ENCODE data around the gene CGNL1. TPM values are rescaled to one million over a fixed set of nuclear protein-coding genes. Genes with fewer than 3 reads are reported as not detected.

CGNL1 gene
- total RNA-seq, 1 donor from 2014 or later, result 7.1 TPM

DNA sequence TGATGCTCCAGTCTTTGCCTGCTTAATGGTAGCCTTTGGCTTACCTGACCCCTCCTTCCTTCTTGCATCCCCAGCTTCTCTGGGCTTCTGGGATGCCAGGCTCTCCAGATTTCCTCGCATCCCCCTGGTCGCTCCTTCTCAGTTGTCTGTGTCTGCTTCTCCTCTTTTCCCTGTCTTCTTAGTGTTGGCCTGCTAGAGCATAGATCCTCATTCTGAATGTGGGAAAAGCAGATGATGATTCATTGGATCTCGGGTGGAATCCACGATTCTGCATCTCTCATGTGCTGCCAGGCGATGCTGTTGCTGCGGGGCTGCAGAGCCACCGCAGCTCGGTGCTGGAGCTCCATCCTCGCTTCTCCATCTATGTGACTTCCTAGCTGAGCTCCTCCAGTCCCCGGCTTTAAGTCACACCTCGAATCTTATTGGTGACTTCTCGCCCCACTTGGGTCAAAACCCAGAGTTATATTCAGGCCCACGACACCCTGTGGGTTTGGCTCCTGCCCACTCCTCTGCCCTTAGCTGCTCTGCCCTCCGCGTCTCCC lies 47.4 kb downstream of the CGNL1 start:
- no peak for DNase-seq (ENCODE audit: low spot score)
- Mint-ChIP-seq H3K36me3 (ENCODE audit: low read depth) (peaks cover 1% of the 10 kb centered on the region), H3K27me3 (ENCODE audit: low read depth) (no peaks in the 10 kb centered on the region), H3K4me3 (ENCODE audit: unreplicated experiment) (no peak overlapping the region), H3K27ac (ENCODE audit: unreplicated experiment) (no peak overlapping the region), H3K9me3 (ENCODE audit: low read depth) (peaks cover 4% of the 10 kb centered on the region), H3K4me1 (ENCODE audit: low read depth) (peaks cover 52% of the 10 kb centered on the region)
- TF ChIP-seq, protein P1, sequence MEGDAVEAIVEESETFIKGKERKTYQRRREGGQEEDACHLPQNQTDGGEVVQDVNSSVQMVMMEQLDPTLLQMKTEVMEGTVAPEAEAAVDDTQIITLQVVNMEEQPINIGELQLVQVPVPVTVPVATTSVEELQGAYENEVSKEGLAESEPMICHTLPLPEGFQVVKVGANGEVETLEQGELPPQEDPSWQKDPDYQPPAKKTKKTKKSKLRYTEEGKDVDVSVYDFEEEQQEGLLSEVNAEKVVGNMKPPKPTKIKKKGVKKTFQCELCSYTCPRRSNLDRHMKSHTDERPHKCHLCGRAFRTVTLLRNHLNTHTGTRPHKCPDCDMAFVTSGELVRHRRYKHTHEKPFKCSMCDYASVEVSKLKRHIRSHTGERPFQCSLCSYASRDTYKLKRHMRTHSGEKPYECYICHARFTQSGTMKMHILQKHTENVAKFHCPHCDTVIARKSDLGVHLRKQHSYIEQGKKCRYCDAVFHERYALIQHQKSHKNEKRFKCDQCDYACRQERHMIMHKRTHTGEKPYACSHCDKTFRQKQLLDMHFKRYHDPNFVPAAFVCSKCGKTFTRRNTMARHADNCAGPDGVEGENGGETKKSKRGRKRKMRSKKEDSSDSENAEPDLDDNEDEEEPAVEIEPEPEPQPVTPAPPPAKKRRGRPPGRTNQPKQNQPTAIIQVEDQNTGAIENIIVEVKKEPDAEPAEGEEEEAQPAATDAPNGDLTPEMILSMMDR (IDR thresholded peaks at IDR 0.05), result no peak

DNA sequence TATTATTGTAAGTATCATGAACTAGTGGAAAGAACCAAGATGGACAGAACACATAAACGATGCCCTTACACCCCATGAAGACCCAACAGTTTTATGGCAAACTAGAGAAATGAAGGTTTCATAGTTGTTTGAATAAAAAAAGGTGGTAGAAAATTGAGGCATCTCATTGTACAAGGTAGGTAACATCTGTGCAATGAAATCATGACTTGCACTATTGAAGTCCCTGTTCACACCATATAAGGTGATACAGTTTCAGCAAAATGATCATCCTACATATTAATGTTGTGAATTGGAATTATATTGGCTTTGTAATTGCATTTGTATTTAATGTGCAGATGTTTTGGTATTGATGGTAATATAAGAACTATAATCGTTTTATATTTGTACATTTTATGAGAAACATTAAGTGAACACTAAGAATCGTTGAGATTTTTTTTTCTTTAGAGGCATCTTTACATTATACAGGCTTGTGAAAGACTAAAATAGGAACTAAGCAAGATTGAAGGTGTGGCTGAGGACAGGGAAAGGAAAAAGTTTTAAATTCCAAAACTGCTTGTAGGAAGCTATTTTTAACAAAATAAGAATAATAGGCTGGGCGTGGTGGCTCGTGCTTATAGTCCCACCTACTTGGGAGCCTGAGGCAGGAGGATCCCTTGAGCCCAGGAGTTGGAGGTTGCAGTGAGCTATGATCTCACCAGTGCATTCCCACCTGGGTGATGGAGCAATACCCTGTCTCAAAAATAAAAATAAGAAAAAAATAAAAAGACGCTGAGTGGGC lies 48.5 kb downstream of the CGNL1 start:
- no peak overlapping the region for H3K27ac Mint-ChIP-seq (ENCODE audit: unreplicated experiment)
- DNase-seq (ENCODE audit: low spot score), result no peak
- peaks cover 62% of the 10 kb centered on the region for H3K4me1 Mint-ChIP-seq (ENCODE audit: low read depth)
- peaks cover 4% of the 10 kb centered on the region for H3K9me3 Mint-ChIP-seq (ENCODE audit: low read depth)
- no peak overlapping the region for H3K4me3 Mint-ChIP-seq (ENCODE audit: unreplicated experiment)
- no peaks in the 10 kb centered on the region for H3K27me3 Mint-ChIP-seq (ENCODE audit: low read depth)
- TF ChIP-seq, protein P1 (IDR thresholded peaks at IDR 0.05), result no peak
- peaks cover 1% of the 10 kb centered on the region for H3K36me3 Mint-ChIP-seq (ENCODE audit: low read depth)

DNA sequence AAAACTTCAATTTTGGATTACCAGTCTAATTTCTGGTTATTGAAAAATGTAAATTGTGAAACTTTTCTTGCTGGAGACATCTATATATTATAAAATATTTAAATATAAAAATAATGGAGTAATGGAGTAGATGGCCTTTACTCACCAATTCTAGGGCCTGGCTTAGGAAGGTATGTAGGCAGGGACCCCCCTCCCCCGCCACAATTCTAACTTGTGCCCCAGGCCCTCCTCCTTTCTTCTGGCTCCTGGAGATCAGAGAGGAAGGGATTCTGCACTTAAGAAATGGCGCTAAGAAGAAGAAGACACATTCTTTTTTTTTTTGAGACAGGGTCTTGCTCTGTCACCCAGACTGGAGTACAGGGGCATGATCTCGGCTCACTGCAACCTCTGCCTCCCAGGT lies 49.5 kb downstream of the CGNL1 start:
- Mint-ChIP-seq H3K9me3 (ENCODE audit: low read depth) (no peaks in the 10 kb centered on the region), H3K4me3 (ENCODE audit: unreplicated experiment) (no peak overlapping the region), H3K4me1 (ENCODE audit: low read depth) (peaks cover 67% of the 10 kb centered on the region), H3K27me3 (ENCODE audit: low read depth) (no peaks in the 10 kb centered on the region), H3K27ac (ENCODE audit: unreplicated experiment) (no peak overlapping the region), H3K36me3 (ENCODE audit: low read depth) (peaks cover 1% of the 10 kb centered on the region)
- DNase-seq (ENCODE audit: low spot score), result no peak
- TF ChIP-seq, protein P1 (IDR thresholded peaks at IDR 0.05), result no peak

DNA sequence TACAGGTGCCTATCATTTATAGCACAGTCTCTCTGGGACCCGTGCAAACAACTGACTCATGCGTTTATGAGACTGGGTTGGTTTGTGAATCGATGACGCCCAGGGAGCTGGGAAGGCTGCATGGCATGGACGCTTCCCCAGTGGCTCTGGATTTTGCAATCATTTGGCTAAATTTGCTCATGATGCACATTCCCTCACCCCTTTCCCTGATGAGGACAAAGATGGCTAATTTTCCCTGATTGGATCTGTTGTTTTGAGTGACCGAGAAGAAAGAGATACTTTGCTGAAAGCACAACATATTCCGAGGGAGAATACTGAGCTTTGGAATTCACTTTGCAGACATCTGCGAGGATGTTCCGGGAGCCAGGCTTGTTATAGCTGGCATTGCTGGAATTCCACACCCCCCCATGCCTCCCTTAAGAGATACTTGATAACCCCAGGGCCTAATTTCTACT lies 51.1 kb downstream of the CGNL1 start:
- peaks cover 1% of the 10 kb centered on the region for H3K36me3 Mint-ChIP-seq (ENCODE audit: low read depth)
- no peaks in the 10 kb centered on the region for H3K9me3 Mint-ChIP-seq (ENCODE audit: low read depth)
- TF ChIP-seq, protein P1 (IDR thresholded peaks at IDR 0.05), result no peak
- H3K4me1 Mint-ChIP-seq (ENCODE audit: low read depth), result peaks cover 62% of the 10 kb centered on the region
- peak overlapping the region; percentile 60 for H3K4me3 Mint-ChIP-seq (ENCODE audit: unreplicated experiment)
- H3K27me3 Mint-ChIP-seq (ENCODE audit: low read depth), result no peaks in the 10 kb centered on the region
- peak overlapping the region; percentile 86 for H3K27ac Mint-ChIP-seq (ENCODE audit: unreplicated experiment)
- DNase-seq (ENCODE audit: low spot score), result no peak

DNA sequence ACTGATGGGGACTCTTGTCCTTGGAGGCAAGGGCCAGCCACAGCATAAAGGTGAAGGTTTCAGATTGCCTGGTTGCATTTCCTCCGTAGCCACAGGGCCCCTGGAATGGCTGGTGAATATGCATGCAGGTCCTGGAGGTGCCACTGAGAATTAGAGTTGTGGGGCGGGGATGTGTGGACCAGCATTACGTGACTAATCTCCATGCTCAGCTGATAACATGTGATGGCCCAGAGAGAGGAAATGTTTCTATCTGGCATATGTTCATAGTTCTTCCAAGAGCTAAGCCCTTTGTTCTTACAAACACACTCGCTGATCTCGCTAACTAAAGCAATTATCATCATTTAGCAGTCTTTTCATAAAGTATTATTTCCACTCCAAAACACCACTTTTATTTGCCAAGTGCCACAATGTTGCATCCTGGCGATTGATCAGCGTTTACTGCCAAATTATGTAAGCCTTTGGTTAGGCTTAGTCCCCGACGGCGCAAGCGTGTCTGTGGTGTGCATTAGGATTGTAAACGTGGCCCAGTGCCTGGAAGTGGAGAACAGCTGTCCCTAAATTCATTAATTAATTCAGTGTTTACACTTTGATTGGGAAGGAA lies 55.9 kb downstream of the CGNL1 start:
- H3K4me3 Mint-ChIP-seq (ENCODE audit: unreplicated experiment), result no peak overlapping the region
- TF ChIP-seq, protein P1 (IDR thresholded peaks at IDR 0.05), result no peak
- no peaks in the 10 kb centered on the region for H3K27me3 Mint-ChIP-seq (ENCODE audit: low read depth)
- no peak for DNase-seq (ENCODE audit: low spot score)
- no peaks in the 10 kb centered on the region for H3K36me3 Mint-ChIP-seq (ENCODE audit: low read depth)
- H3K27ac Mint-ChIP-seq (ENCODE audit: unreplicated experiment), result no peak overlapping the region
- H3K4me1 Mint-ChIP-seq (ENCODE audit: low read depth), result peaks cover 36% of the 10 kb centered on the region
- no peaks in the 10 kb centered on the region for H3K9me3 Mint-ChIP-seq (ENCODE audit: low read depth)

Measured in chondrocyte (in vitro differentiated cells).